Measurements from ENCODE around the gene KCTD14. TPM values are rescaled to one million over a fixed set of nuclear protein-coding genes. Genes with fewer than 3 reads are reported as not detected.
"Not testable (repeated sequence)": the region's sequence is repeated elsewhere in the genome, so short reads cannot be mapped to it uniquely, and the experiment has no call there.

The KCTD14 gene
- total RNA-seq, 1 experiment from 2014 or later = 12.5 TPM

DNA sequence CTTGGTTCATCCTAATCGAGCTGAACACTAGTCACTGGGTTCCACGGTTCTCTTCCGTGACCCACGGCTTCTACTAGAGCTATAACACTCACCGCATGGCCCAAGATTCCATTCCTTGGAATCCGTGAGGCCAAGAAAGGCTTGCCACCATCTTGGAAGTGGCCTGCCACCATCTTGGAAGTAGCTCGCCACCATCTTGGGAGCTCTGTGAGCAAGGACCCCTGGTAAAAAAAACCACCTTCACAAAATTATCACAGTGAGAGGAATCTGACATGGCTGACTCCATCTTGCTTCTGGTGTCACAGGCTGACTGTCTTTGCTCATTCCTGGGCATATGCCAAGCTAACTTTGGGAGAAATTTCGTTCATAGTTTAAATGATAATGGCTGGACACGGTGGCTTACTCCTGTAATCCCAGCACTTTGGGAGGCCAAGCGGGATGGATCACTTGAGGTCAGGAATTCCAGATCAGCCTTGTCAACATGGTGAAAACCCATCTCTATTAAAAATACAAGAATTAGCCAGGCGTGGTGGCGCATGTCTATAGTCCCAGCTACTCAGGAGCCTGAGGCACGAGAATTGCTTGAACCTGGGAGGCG lies 18.9 kb upstream of the KCTD14 start:
- H3K27ac Mint-ChIP-seq = no peak overlapping the region; a peak in 1 of 7 replicates

DNA sequence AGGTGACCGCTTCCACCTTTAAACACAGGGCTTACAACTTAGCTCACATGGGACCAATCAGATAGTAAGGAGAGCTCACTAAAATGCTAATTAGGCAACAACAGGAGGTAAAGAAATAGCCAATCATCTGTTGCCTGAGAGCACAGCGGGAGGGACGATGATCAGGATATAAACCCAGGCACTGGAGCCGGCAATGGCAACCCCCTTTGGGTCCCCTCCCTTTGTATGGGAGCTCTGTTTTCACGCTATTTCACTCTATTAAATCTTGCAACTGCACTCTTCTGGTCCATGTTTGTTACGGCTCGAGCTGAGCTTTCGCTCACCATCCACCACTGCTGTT lies 18.3 kb upstream of the KCTD14 start:
- not testable (repeated sequence) for H2BK12ac ChIP-seq (ENCODE audit: insufficient read length, low read depth, low read length); H3K27me3 Mint-ChIP-seq (ENCODE audit: low read depth); H3K23me2 ChIP-seq (ENCODE audit: insufficient read length, low read depth, low read length, poor library complexity, severe bottlenecking); H3K14ac ChIP-seq (ENCODE audit: insufficient read depth, low read length); H4K91ac ChIP-seq (ENCODE audit: insufficient read length, low read depth, low read length); H3K56ac ChIP-seq (ENCODE audit: insufficient read length, low read depth, low read length); H3K4me1 ChIP-seq (ENCODE audit: insufficient read depth, low read length); H3K9me3 ChIP-seq (ENCODE audit: control insufficient read depth, low read depth, low read length); H2BK15ac ChIP-seq (ENCODE audit: low read depth, low read length); H3K9me3 Mint-ChIP-seq; H3K4ac ChIP-seq (ENCODE audit: low read depth, low read length); DNase-seq; H2AK5ac ChIP-seq (ENCODE audit: insufficient read length, low read length); H2BK120ac ChIP-seq (ENCODE audit: low read depth, low read length, poor library complexity, severe bottlenecking); H3K27me3 ChIP-seq (ENCODE audit: insufficient read depth, low read length); H3K27ac Mint-ChIP-seq; H2BK5ac ChIP-seq (ENCODE audit: insufficient read length, low read length); H3K18ac ChIP-seq (ENCODE audit: insufficient read length, low read depth, low read length); H2AFZ ChIP-seq (ENCODE audit: low read length); H3K79me2 ChIP-seq (ENCODE audit: insufficient read depth, low read length); H3K23ac ChIP-seq (ENCODE audit: insufficient read length, low read depth, low read length); H3K4me2 ChIP-seq (ENCODE audit: insufficient read depth, insufficient read length, low read length); H4K5ac ChIP-seq (ENCODE audit: insufficient read length, low read depth, low read length); H3K27ac ChIP-seq (ENCODE audit: insufficient read length, low read depth, low read length); H4K8ac ChIP-seq (replicated peaks; ENCODE audit: insufficient read length, low read depth, low read length); H3K36me3 Mint-ChIP-seq (ENCODE audit: insufficient read depth in 1 of 3, low read depth in 3 of 3); H3T11ph ChIP-seq (ENCODE audit: low read length); H4K20me1 ChIP-seq (ENCODE audit: control insufficient read depth, insufficient read depth, insufficient read length); H2BK20ac ChIP-seq (ENCODE audit: low read depth, low read length, poor library complexity, severe bottlenecking); H3K4me3 Mint-ChIP-seq; H3K79me1 ChIP-seq (ENCODE audit: insufficient read depth, low read depth, low read length, poor library complexity, severe bottlenecking); H3K9ac ChIP-seq (ENCODE audit: extremely low read depth, insufficient read length, low read length)
- whole genome bisulfite sequencing (ENCODE audit: extremely low coverage, insufficient read length, low lambda C conversion rate) = no CpG with 5 or more reads among the region's 8 CpGs
- peaks cover 22 to 27% of the 10 kb centered on the region in 2 experiments for H3K4me1 Mint-ChIP-seq

More for the DNA sequence above, 18.9 kb upstream of the KCTD14 start:
- Histone ChIP-seq H3K23ac (ENCODE audit: insufficient read length, low read depth, low read length) (no peak overlapping the region), H3K79me2 (ENCODE audit: insufficient read depth, low read length) (no peaks in the 10 kb centered on the region), H4K20me1 (ENCODE audit: control insufficient read depth, insufficient read depth, insufficient read length) (no peaks in the 10 kb centered on the region), H4K91ac (ENCODE audit: insufficient read length, low read depth, low read length) (no peak overlapping the region), H3K9me3 (ENCODE audit: control insufficient read depth, low read depth, low read length) (no peaks in the 10 kb centered on the region), H3K14ac (ENCODE audit: insufficient read depth, low read length) (no peak overlapping the region), H3K9ac (ENCODE audit: extremely low read depth, insufficient read length, low read length) (no peak overlapping the region), H3K27ac (ENCODE audit: insufficient read length, low read depth, low read length) (no peak overlapping the region), H3K27me3 (ENCODE audit: insufficient read depth, low read length) (no peaks in the 10 kb centered on the region), H3K23me2 (ENCODE audit: insufficient read length, low read depth, low read length, poor library complexity, severe bottlenecking) (peaks cover 2% of the 10 kb centered on the region), H3K56ac (ENCODE audit: insufficient read length, low read depth, low read length) (no peak overlapping the region), H3K4ac (ENCODE audit: low read depth, low read length) (no peak overlapping the region), H3T11ph (ENCODE audit: low read length) (no peak overlapping the region), H3K79me1 (ENCODE audit: insufficient read depth, low read depth, low read length, poor library complexity, severe bottlenecking) (no peaks in the 10 kb centered on the region), H2BK20ac (ENCODE audit: low read depth, low read length, poor library complexity, severe bottlenecking) (no peak overlapping the region), H3K4me1 (ENCODE audit: insufficient read depth, low read length) (no peaks in the 10 kb centered on the region), H3K4me2 (ENCODE audit: insufficient read depth, insufficient read length, low read length) (no peak overlapping the region), H2BK15ac (ENCODE audit: low read depth, low read length) (no peak overlapping the region), H2AK5ac (ENCODE audit: insufficient read length, low read length) (no peak overlapping the region), H2AFZ (ENCODE audit: low read length) (no peak overlapping the region), H2BK120ac (ENCODE audit: low read depth, low read length, poor library complexity, severe bottlenecking) (no peak overlapping the region), H4K8ac (replicated peaks; ENCODE audit: insufficient read length, low read depth, low read length) (no peak overlapping the region), H4K5ac (ENCODE audit: insufficient read length, low read depth, low read length) (no peak overlapping the region), H2BK12ac (ENCODE audit: insufficient read length, low read depth, low read length) (no peak overlapping the region), H3K18ac (ENCODE audit: insufficient read length, low read depth, low read length) (no peak overlapping the region), H2BK5ac (ENCODE audit: insufficient read length, low read length) (no peak overlapping the region)
- no peak overlapping the region for H3K4me3 Mint-ChIP-seq
- no peak for DNase-seq
- peaks cover 24 to 29% of the 10 kb centered on the region in 2 experiments for H3K4me1 Mint-ChIP-seq
- H3K9me3 Mint-ChIP-seq = no peaks in the 10 kb centered on the region; a peak in 1 of 5 replicates
- TF ChIP-seq, protein P1, sequence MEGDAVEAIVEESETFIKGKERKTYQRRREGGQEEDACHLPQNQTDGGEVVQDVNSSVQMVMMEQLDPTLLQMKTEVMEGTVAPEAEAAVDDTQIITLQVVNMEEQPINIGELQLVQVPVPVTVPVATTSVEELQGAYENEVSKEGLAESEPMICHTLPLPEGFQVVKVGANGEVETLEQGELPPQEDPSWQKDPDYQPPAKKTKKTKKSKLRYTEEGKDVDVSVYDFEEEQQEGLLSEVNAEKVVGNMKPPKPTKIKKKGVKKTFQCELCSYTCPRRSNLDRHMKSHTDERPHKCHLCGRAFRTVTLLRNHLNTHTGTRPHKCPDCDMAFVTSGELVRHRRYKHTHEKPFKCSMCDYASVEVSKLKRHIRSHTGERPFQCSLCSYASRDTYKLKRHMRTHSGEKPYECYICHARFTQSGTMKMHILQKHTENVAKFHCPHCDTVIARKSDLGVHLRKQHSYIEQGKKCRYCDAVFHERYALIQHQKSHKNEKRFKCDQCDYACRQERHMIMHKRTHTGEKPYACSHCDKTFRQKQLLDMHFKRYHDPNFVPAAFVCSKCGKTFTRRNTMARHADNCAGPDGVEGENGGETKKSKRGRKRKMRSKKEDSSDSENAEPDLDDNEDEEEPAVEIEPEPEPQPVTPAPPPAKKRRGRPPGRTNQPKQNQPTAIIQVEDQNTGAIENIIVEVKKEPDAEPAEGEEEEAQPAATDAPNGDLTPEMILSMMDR (conservative IDR thresholded peaks at IDR 0.05) = no peak
- WGBS (ENCODE audit: extremely low coverage, insufficient read length, low lambda C conversion rate) = no CpG with 5 or more reads among the region's 14 CpGs
- peaks cover 7% of the 10 kb centered on the region for H3K27me3 Mint-ChIP-seq (ENCODE audit: low read depth)
- no peaks in the 10 kb centered on the region; a peak in 1 of 7 replicates for H3K36me3 Mint-ChIP-seq (ENCODE audit: insufficient read depth in 1 of 3, low read depth in 3 of 3)
